HG03039 (cell line): ENCODE results near the gene GRID1.

ENCODE experiments used
- ATAC-seq: cut with Tn5 transposase; IDR thresholded peaks from one replicate; pipeline ENCODE4 v1.9.1; 2021; ENCODE audit warnings: mild to moderate bottlenecking, moderate library complexity; ENCODE audit not compliant: unreplicated experiment

Gene GRID1

DNA sequence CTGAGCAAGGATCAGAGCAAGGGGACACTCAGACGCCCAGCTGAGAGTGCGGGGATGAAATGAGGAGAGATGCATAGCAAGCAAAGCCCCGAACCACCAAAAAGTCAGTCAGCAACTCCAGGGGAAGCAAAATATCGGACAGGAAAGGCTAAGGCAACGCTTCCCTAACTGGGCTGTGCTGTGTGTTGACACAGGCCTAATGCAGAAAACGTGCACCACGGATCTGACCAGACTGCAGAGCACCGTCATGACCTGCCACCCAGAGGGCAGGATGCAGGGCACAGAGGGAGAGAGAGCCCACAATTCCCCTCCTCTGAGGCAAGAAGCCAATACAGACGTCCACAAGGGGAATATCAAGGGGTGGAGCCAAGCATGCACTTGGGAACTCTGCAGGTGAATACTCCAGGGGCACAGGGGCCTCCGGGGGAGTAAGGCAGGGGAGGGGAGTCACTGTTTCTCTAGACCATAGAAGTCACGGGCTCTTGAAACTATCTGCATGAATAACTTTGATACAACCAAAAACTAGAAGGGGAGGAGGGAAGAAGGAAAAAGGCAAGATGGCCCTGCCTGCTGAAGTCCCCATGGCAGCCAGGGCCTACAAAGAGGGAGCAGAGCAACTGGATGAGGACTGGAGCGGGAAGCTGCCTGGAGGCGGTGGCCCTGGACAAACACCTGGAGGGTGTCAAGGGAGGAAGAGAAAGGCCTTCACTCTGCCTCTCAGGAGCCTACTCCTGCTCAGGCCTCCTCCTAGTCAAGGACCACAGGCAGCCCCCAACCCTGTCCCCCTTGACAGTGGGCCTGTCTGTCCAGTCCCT, 26.2 kb downstream of the GRID1 start:
- no peak for ATAC-seq

GRCh38 chr10:86339226-86339865, 27.2 kb downstream of the GRID1 start:
- ATAC-seq = no peak

GRCh38 chr10:86337121-86337601, 29.4 kb downstream of the GRID1 start:
- ATAC-seq = peak; percentile 68

GRCh38 chr10:86336341-86336740, 30.3 kb downstream of the GRID1 start:
- no peak for ATAC-seq

GRCh38 chr10:86335831-86336230, 30.8 kb downstream of the GRID1 start:
- ATAC-seq = no peak

DNA sequence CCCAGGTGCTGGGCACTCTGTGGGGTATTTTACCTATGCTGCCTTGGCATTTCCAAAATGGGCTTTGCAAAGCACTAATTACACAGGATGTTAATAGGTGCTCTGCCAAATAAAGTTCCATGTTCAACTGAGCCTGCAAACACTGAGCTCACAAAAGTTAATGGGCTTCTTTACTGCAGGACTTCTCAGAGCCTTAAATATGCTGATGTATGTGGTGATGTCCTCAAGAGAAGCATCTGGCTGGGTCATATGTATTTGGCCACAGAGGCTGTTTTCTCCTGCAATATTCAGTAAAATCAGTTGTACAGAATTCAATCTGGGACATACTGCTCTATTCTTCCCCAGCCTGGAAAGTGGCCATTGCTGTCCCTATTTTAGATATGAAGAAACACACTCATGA, 31.3 kb downstream of the GRID1 start:
- ATAC-seq = no peak

GRCh38 chr10:86334488-86335085, 32.0 kb downstream of the GRID1 start:
- no peak for ATAC-seq

DNA sequence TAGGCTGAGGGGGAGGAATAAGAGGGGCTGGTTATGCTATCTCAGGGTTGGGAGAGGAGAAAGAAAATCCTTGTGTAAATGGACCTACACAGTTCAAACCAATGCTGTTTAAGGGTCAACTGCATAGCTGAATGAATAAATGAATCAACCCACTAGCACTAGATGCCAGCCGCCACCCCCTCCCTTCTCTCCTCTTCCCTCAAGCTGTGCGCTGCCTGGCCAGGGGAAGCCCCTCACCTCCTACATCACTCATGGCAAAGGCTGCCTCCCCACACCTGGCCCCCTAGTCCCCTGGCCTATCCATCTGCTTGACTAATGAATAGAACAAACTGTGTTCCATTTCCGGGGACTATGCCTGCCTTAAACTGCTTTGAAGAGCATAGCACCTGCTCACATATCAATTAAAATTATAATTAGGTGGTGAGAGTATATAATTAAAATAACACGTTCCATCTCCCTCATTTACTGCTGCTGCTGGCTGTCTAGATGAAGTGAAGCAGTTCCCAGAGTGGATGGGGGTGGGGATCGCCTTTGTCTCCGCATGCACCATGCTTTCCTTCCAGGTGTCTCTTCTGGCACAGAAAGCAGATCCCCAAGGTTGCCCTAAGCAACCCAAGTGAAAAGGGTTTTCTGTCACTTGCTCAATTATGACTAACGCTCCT, 32.6 kb downstream of the GRID1 start:
- no peak for ATAC-seq

DNA sequence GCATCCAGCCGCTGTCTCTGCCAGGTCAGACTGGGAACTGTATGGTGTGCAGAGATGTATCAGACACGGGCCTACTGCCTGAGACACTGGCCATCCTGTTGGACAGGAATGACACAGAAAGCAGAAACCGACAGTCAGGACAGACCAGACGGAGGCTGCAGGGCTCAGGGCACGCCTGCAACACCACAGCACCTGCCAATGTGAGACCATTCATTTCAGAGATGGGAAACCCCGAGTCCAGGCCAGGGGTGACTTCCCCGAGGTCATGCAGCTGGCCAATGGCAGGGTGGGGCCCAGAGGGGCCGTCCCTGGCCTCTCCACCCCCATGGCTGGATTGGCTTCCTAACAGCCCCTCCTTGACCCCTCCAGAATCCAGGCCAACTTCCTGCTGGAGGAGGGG, 34.7 kb downstream of the GRID1 start:
- ATAC-seq = no peak

DNA sequence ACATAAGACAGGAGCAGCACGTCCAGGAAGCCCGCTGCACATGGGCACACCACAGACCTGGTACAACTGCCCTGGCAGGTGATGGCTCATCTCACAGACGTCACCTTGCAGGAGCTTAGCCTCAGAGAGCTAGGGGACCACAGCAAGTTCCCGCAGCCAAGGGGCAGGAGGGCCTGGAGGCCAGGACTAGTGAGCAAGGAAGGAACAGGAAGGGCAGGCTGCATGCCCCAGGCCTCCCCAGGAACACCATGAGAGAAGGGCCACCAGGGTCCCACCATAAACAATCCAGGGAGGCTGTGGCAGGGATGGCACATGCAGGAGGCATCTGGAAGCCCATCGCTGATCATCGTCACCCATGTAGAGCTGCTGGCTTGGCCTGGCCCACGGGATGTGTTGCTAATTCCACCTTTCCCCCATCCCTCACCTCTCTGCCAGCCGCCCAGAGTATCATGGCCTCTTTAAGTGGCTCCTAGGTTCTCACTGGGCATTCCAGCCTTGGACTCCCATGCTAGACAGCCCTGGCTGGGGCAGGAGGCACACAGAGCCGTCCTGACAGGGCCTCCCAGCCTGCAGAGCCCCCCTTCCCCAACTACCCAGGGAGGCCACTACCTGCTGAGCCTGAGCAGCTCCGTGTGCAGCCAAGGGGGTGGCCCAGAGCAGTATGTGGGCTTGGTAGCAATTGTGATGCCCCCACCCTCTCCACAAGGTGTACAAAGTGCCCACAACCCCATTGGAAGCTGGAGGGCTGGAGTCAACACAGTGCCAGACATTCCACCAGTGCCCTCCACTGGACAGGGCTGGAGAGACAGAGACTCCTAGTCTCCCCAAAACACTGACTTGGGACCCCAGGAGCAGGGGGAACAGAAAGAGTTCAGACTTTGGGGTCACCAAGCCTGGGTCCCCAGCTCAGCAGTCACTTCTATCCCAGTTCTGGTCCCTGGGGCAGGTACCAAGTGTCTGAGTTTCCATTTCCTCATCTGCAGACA, 35.5 kb downstream of the GRID1 start:
- ATAC-seq = no peak

- no peak for ATAC-seq
These were observed 36.5 kb downstream of the GRID1 start for GRCh38 chr10:86329896-86330680.

- no peak for ATAC-seq
These were observed 37.4 kb downstream of the GRID1 start for GRCh38 chr10:86329093-86329710.

- no peak for ATAC-seq
These were observed 38.5 kb downstream of the GRID1 start for GRCh38 chr10:86327954-86328725.

GRCh38 chr10:86325158-86325557, 41.4 kb downstream of the GRID1 start:
- ATAC-seq = no peak

GRCh38 chr10:86321568-86321967, 45.0 kb downstream of the GRID1 start:
- ATAC-seq = no peak

- ATAC-seq = no peak
These were observed 46.9 kb downstream of the GRID1 start for GRCh38 chr10:86319676-86320075.

GRCh38 chr10:86317949-86318725, 48.5 kb downstream of the GRID1 start:
- no peak for ATAC-seq
